Stomach (tissue), 9 donors: ENCODE data around the gene PAPLN. TPM values are rescaled to one million over a fixed set of nuclear protein-coding genes. Genes with fewer than 3 reads are reported as not detected.

Source experiments
- DNase-seq, 2 donors: peaks; one replicate each; pipeline versions ENCODE4 v3.0.0 to v3.0.0-alpha.2; 2013 to 2019
- H3K27ac ChIP-seq, 5 donors: fragments of 200-600 bp in 4 of 5; sonication (generic) in 4 of 5; one replicate each; pipeline ENCODE4 v1.5.1; 2013 to 2019; ENCODE audit warnings: mild to moderate bottlenecking in 1 of 5, moderate library complexity in 1 of 5
- H3K27me3 ChIP-seq, 3 donors: fragments of 200-600 bp; sonication (generic); one replicate each; pipeline ENCODE4 v1.5.1; 2017 to 2019; ENCODE audit warnings: mixed run types in 1 of 3
- H3K36me3 ChIP-seq, 4 donors: fragments of 200-600 bp; sonication (generic); 1 replicate in 3 of 4; 2 replicates in 1 of 4; pipeline ENCODE4 v1.5.1; 2016 to 2019
- H3K4me1 ChIP-seq, 4 donors: fragments of 200-600 bp; sonication (generic); one replicate each; pipeline ENCODE4 v1.5.1; 2016 to 2019
- H3K4me3 ChIP-seq, 4 donors: fragments of 200-600 bp; sonication (generic) in 3 of 4; one replicate each; pipeline ENCODE4 v1.5.1; 2016 to 2019; ENCODE audit warnings: mild to moderate bottlenecking in 1 of 4
- H3K9me3 ChIP-seq, 4 donors: fragments of 200-600 bp; sonication (generic); one replicate each; pipeline ENCODE4 v1.5.1; 2016 to 2019
- EP300 ChIP-seq: sonication (generic); formaldehyde crosslinking; IDR thresholded peaks from one replicate; pipeline ENCODE4 v1.6.1; 2017; ENCODE audit warnings: antibody characterized with exemption
- POLR2A ChIP-seq, 4 donors: fragments of 450-650 bp; IDR thresholded peaks; one replicate each; pipeline ENCODE4 v1.6.1; 2016; ENCODE audit warnings: antibody characterized with exemption in 4 of 4, control low read depth in 2 of 4, mild to moderate bottlenecking in 1 of 4, moderate library complexity in 1 of 4
- POLR2AphosphoS5 ChIP-seq, 3 donors: sonication (generic); formaldehyde crosslinking; IDR thresholded peaks; one replicate each; pipeline ENCODE4 v1.6.1; 2016; ENCODE audit warnings: antibody characterized with exemption in 3 of 3
- WGBS, 5 donors: extraction: QIAGEN DNeasy Blood & Tissue Kit in 3 of 5; methylation state at CpG; one replicate each; pipeline versions ENCODE4 v1.1.5 to v1.1.7; 2013 to 2018; 5-methylcytosine and 5-hydroxymethylcytosine counted together
- intact Hi-C: fragments of 100-400 bp; cut with DNase I; formaldehyde crosslinking; loops from one replicate; pipeline ENCODE4 v1.15.1; 2023; ENCODE audit warnings: low total_unique reads
- polyA plus RNA-seq, 3 donors: library from polyadenylated mRNA; stranded (reverse); fragments of 200-250 nt; gene quantifications; one replicate each; pipeline ENCODE4 v1.2.3, GENCODE V29; 2013
- total RNA-seq, 5 donors: library from RNA; depleted of rRNA; stranded (reverse); fragments of >200 nt; gene quantifications; one replicate each; pipeline versions ENCODE4 v1.1.0 to v1.2.3, GENCODE V29; 2014 to 2016
- TF ChIP-seq, protein P1 (sequence below), 7 experiments: fragments of 450-650 bp in 4 of 7; fragments of 200-600 bp in 3 of 7; sonication (generic) in 3 of 7; IDR thresholded peaks; one replicate each; pipeline ENCODE4 v1.5.1; 2016 to 2019; ENCODE audit warnings: antibody characterized with exemption in 7 of 7, control low read depth in 2 of 7, mild to moderate bottlenecking in 1 of 7
- donor health status: healthy with polysubstance abuse.
- donor health status: Bipolar disorder and iron deficiency.
- donor health status: healthy.

The PAPLN gene
- total and polyA plus RNA-seq, 8 donors: 1.1 to 53.1 (median 8.0) TPM

DNA sequence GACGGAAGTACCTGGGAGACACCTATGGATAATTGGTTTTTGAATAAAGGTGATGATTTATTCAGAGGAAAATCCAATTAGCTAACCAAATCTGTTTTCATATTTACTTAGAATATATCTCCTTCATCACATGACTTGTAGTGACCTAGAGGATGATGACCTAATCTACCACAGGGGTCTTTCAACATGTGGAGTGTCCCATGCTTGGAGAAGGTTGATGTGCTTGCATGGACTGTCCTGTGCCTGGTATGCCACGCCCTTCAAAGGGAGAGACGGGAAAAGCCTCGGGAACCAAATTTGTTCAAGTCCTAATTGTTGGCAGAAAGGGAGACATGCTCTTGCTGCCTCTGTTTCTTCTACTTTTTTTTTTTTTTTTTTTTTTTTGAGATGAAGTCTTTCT, 11.8 kb upstream of the PAPLN start:
- Histone ChIP-seq H3K27me3 (no peaks in the 10 kb centered on the region), H3K4me3 (no peak overlapping the region), H3K4me1 (peaks cover 12 to 34% (median 23%) of the 10 kb centered on the region in 4 donors), H3K36me3 (peaks cover 3 to 65% (median 38%) of the 10 kb centered on the region in 4 donors), H3K27ac (no peak overlapping the region), H3K9me3 (no peaks in the 10 kb centered on the region)
- 79 to 94% (median 89%) methylated on average over 4 of the region's 4 CpGs for WGBS, 5 donors
- no peak for DNase-seq
- TF ChIP-seq EP300: no peak
- TF ChIP-seq POLR2AphosphoS5 (IDR thresholded peaks at IDR 0.05): no peak
- TF ChIP-seq, protein P1, sequence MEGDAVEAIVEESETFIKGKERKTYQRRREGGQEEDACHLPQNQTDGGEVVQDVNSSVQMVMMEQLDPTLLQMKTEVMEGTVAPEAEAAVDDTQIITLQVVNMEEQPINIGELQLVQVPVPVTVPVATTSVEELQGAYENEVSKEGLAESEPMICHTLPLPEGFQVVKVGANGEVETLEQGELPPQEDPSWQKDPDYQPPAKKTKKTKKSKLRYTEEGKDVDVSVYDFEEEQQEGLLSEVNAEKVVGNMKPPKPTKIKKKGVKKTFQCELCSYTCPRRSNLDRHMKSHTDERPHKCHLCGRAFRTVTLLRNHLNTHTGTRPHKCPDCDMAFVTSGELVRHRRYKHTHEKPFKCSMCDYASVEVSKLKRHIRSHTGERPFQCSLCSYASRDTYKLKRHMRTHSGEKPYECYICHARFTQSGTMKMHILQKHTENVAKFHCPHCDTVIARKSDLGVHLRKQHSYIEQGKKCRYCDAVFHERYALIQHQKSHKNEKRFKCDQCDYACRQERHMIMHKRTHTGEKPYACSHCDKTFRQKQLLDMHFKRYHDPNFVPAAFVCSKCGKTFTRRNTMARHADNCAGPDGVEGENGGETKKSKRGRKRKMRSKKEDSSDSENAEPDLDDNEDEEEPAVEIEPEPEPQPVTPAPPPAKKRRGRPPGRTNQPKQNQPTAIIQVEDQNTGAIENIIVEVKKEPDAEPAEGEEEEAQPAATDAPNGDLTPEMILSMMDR (IDR thresholded peaks at IDR 0.05): no peak
- no peak for TF ChIP-seq POLR2A (IDR thresholded peaks at IDR 0.05)
- intact Hi-C loops: no loop called here

- TF ChIP-seq POLR2A (IDR thresholded peaks at IDR 0.05) (no peak), EP300 (no peak), POLR2AphosphoS5 (IDR thresholded peaks at IDR 0.05) (no peak)
- TF ChIP-seq, protein P1 (IDR thresholded peaks at IDR 0.05): no peak
- Histone ChIP-seq H3K9me3 (no peaks in the 10 kb centered on the region), H3K36me3 (peaks cover 0 to 42% (median 18%) of the 10 kb centered on the region in 4 donors), H3K4me1 (peaks cover 12 to 33% (median 18%) of the 10 kb centered on the region in 4 donors), H3K4me3 (peak overlapping the region in 1 of 4 donors; percentile 8), H3K27me3 (no peaks in the 10 kb centered on the region), H3K27ac (peak overlapping the region in 3 of 5 donors; percentile 54 to 64 (median 58))
- peak in 1 of 2 donors; percentile 78 for DNase-seq
- 42 to 52% (median 47%) methylated on average over 25 of the region's 25 CpGs for WGBS, 5 donors
- intact Hi-C loops: no loop called here
Measured at GRCh38 chr14:73227812-73228781, 9.2 kb upstream of the PAPLN start.

- Histone ChIP-seq H3K27ac (no peak overlapping the region), H3K27me3 (peaks cover 0 to 16% (median 0%) of the 10 kb centered on the region in 3 donors), H3K9me3 (no peaks in the 10 kb centered on the region), H3K36me3 (peaks cover 0 to 34% (median 10%) of the 10 kb centered on the region in 4 donors), H3K4me3 (no peak overlapping the region), H3K4me1 (peaks cover 12 to 26% (median 15%) of the 10 kb centered on the region in 4 donors)
- intact Hi-C loops: no loop called here
- WGBS, 5 donors: 87 to 95% (median 92%) methylated on average over 6 of the region's 6 CpGs
- DNase-seq: no peak
- TF ChIP-seq POLR2A (IDR thresholded peaks at IDR 0.05) (no peak), EP300 (no peak), POLR2AphosphoS5 (IDR thresholded peaks at IDR 0.05) (no peak)
- TF ChIP-seq, protein P1 (IDR thresholded peaks at IDR 0.05): no peak
Measured at GRCh38 chr14:73230051-73230450, 7.3 kb upstream of the PAPLN start.

GRCh38 chr14:73231981-73232851, 5.1 kb upstream of the PAPLN start:
- H3K4me3 ChIP-seq: no peak overlapping the region
- peak in 1 of 2 donors; percentile 70 for DNase-seq
- H3K27ac ChIP-seq: no peak overlapping the region
- peaks cover 12 to 43% (median 25%) of the 10 kb centered on the region in 4 donors for H3K4me1 ChIP-seq
- intact Hi-C loops: no loop called here
- H3K27me3 ChIP-seq: peaks cover 0 to 37% (median 4%) of the 10 kb centered on the region in 3 donors
- no peaks in the 10 kb centered on the region for H3K9me3 ChIP-seq
- 56 to 65% (median 60%) methylated on average over 18 to 19 of the region's 19 CpGs for WGBS, 5 donors
- TF ChIP-seq, protein P1 (IDR thresholded peaks at IDR 0.05): peak in 3 of 7 experiments; percentile 18 to 28 (median 20)
- no peak for TF ChIP-seq POLR2A (IDR thresholded peaks at IDR 0.05)
- peaks cover 0 to 19% (median 6%) of the 10 kb centered on the region in 4 donors for H3K36me3 ChIP-seq
